GM12878 (cell line): ENCODE measurements around the gene GAS2. TPM values are rescaled to one million over a fixed set of nuclear protein-coding genes. Genes with fewer than 3 reads are reported as not detected.

Source experiments
- ATAC-seq: fragments of 200-7000 bp; cut with Tn5 transposase; 3 replicates; pipeline ENCODE4 v1.9.1; 2020; ENCODE audit warnings: mild to moderate bottlenecking, moderate library complexity
- BruUV-seq: library from RNA; stranded (reverse); fragments of 400-500 nt; replicated peaks from 2 replicates; lab custom pipeline; 2021; lab: Mats Ljungman, UMichigan
- CTCF ChIA-PET: fragments of 300-600 bp; sonication (Branson Sonifier 250); formaldehyde crosslinking; extraction: SDS; loops from one replicate; lab custom pipeline; 2021; ENCODE audit warnings: inconsistent platforms; lab: Yijun Ruan, JAX
- POLR2A ChIA-PET: fragments of 350-600 bp; formaldehyde crosslinking; extraction: SDS; loops from one replicate; lab custom pipeline; 2021; ENCODE audit warnings: inconsistent platforms; lab: Charles Lee
- RAD21 ChIA-PET: fragments of 300-600 bp; sonication (Branson Sonifier 250); formaldehyde crosslinking; loops from one replicate; lab custom pipeline; 2023; ENCODE audit warnings: antibody characterized with exemption; ENCODE audit not compliant: unreplicated experiment; lab: Charles Lee
- SMC1A ChIA-PET: fragments of 300-600 bp; sonication (Branson Sonifier 250); formaldehyde crosslinking; loops from one replicate; lab custom pipeline; 2023; ENCODE audit not compliant: unreplicated experiment, uncharacterized antibody; lab: Charles Lee
- DNase-seq: peaks from one replicate; pipeline ENCODE4 v3.0.0-alpha.2; 2011; ENCODE audit warnings: low read depth, low spot score
- FAIRE-seq: peaks from 3 replicates; lab custom pipeline; 2011; peaks lifted over from hg19 to GRCh38; lab: Jason Lieb, UNC
- H2AFZ ChIP-seq: 2 replicates; pipeline ENCODE4 v1.6.0; 2011; ENCODE audit warnings: low read depth, low read length, control low read depth; ENCODE audit not compliant: control insufficient read depth
- H3K27ac ChIP-seq: 2 replicates; pipeline ENCODE4 v1.5.1; 2011; ENCODE audit warnings: control low read depth; ENCODE audit not compliant: control insufficient read depth, insufficient read depth
- H3K27me3 ChIP-seq, 2 experiments: replicated peaks in 1 of 2; 2 replicates each; pipeline versions ENCODE4 v1.6.0 to v1.6.1; 2011; ENCODE audit warnings: low read length in 1 of 2; ENCODE audit not compliant: control insufficient read depth in 2 of 2, insufficient read depth in 2 of 2
- H3K36me3 ChIP-seq, 2 experiments: 2 replicates each; pipeline ENCODE4 v1.5.1; 2011; ENCODE audit warnings: low read length in 1 of 2; ENCODE audit not compliant: control insufficient read depth in 2 of 2, insufficient read depth in 2 of 2
- H3K4me1 ChIP-seq: 2 replicates; pipeline ENCODE4 v1.6.1; 2011; ENCODE audit warnings: mild to moderate bottlenecking, low read length, moderate library complexity, mixed read lengths; ENCODE audit not compliant: control insufficient read depth, insufficient read depth
- H3K4me2 ChIP-seq: 2 replicates; pipeline ENCODE4 v1.6.0; 2011; ENCODE audit warnings: control low read depth; ENCODE audit not compliant: control insufficient read depth, insufficient read depth
- H3K4me3 ChIP-seq: fragments of 200-600 bp; sonication (generic); 2 replicates; pipeline ENCODE4 v1.5.1; 2016
- H3K79me2 ChIP-seq: 2 replicates; pipeline ENCODE4 v1.6.0; 2011; ENCODE audit warnings: low read length; ENCODE audit not compliant: control insufficient read depth, insufficient read depth
- H3K9ac ChIP-seq: 2 replicates; pipeline ENCODE4 v1.8.0; 2011; ENCODE audit warnings: low read length, control low read depth, mixed read lengths; ENCODE audit not compliant: control insufficient read depth, insufficient read depth
- H3K9me3 ChIP-seq: replicated peaks from 3 replicates; pipeline ENCODE4 v1.5.1; 2011; ENCODE audit warnings: mild to moderate bottlenecking, low read length; ENCODE audit not compliant: control insufficient read depth, insufficient read depth
- H4K20me1 ChIP-seq: 2 replicates; pipeline ENCODE4 v1.6.0; 2011; ENCODE audit not compliant: control insufficient read depth, insufficient read depth
- CREB1 ChIP-seq: IDR thresholded peaks from 2 replicates; pipeline ENCODE4 v1.6.1; 2012; ENCODE audit warnings: low read depth, mild to moderate bottlenecking, inconsistent platforms
- DPF2 ChIP-seq: fragments of 450-650 bp; IDR thresholded peaks from 2 replicates; pipeline ENCODE4 v1.6.1; 2017; ENCODE audit warnings: mild to moderate bottlenecking
- EP300 ChIP-seq, 2 experiments: fragments of 150-350 bp in 1 of 2; IDR thresholded peaks; 2 replicates each; pipeline ENCODE4 v1.6.1; 2011 to 2012; ENCODE audit warnings: low read depth in 2 of 2, low read length in 2 of 2, borderline replicate concordance in 1 of 2, improper control_type of control experiment in 1 of 2, inconsistent platforms in 1 of 2; ENCODE audit not compliant: control insufficient read depth in 1 of 2
- HDGF ChIP-seq: fragments of 450-650 bp; IDR thresholded peaks from 2 replicates; pipeline ENCODE4 v1.6.1; 2016; ENCODE audit warnings: antibody characterized with exemption
- NRF1 ChIP-seq: conservative IDR thresholded peaks from 2 replicates; pipeline ENCODE4 v1.6.1; 2011; ENCODE audit warnings: mild to moderate bottlenecking, low read depth, low read length, improper control_type of control experiment
- PAX5 ChIP-seq: IDR thresholded peaks from 2 replicates; pipeline ENCODE4 v1.6.1; 2011; ENCODE audit warnings: low read depth, low read length, borderline replicate concordance
- RBBP5 ChIP-seq: fragments of 200-600 bp; sonication (generic); conservative IDR thresholded peaks from 2 replicates; pipeline ENCODE4 v1.6.1; 2016
- WRNIP1 ChIP-seq: IDR thresholded peaks from 2 replicates; pipeline ENCODE4 v1.6.1; 2011; ENCODE audit warnings: low read depth, low read length, improper control_type of control experiment, borderline replicate concordance
- ZBTB4 ChIP-seq: fragments of 450-650 bp; formaldehyde crosslinking; IDR thresholded peaks from 2 replicates; pipeline ENCODE4 v1.4.0; 2022; ENCODE audit warnings: mild to moderate bottlenecking, moderate library complexity
- WGBS: methylation state at CpG from one replicate; pipeline ENCODE4 v1.1.6; 2016; ENCODE audit warnings: low lambda C conversion rate; ENCODE audit not compliant: insufficient replicate concordance, insufficient coverage; ENCODE audit errors: missing lambda C conversion rate; 5-methylcytosine and 5-hydroxymethylcytosine counted together
- in situ Hi-C: fragments of 300-500 bp; cut with MboI; formaldehyde crosslinking; loops from 9 replicates; pipeline ENCODE4 v1.14.3; 2018; ENCODE audit warnings: mixed read lengths
- intact Hi-C: fragments of 100-400 bp; cut with micrococcal nuclease; formaldehyde crosslinking; loops from one replicate; pipeline ENCODE4 v1.14.2; 2022; ENCODE audit not compliant: unreplicated experiment
- polyA plus RNA-seq, 11 experiments: library from polyadenylated mRNA; depleted of rRNA in 4 of 11; unstranded in 6 of 11; stranded (reverse) in 5 of 11; fragments of >200 nt; fragmentation: Nextera tagmentation in 4 of 11; fragmentation: Illumina TruSeq in 1 of 11; extraction: Ambion mirVana in 4 of 11; extraction: Trizol in 1 of 11; gene quantifications; 1 replicate in 1 of 11; 2 replicates in 10 of 11; pipeline versions ENCODE4 v1.2.1 to v1.2.3, GENCODE V29; 2011 to 2016; ENCODE audit warnings: inconsistent platforms in 2 of 11, missing spikeins in 2 of 11, low read depth in 1 of 11
- total RNA-seq, 4 experiments: library from RNA; depleted of rRNA in 3 of 4; stranded (reverse); fragments of >200 nt in 3 of 4; fragmentation: Illumina TruSeq in 1 of 4; extraction: Trizol in 1 of 4; gene quantifications; 2 replicates each; pipeline versions ENCODE4 v1.2.1 to v1.2.3, GENCODE V29; 2013 to 2021

The GAS2 gene
- total and polyA plus RNA-seq, 10 of the 15 experiments (the other 5 are each of a cell fraction or from before 2014, with no cell fraction given): 16.4 to 81.4 (median 26.2) TPM

GRCh38 chr11:22832315-22833015 lies 166.1 kb downstream of the GAS2 start:
- BruUV-seq: no TSS peak

More at GRCh38 chr11:22832315-22833015, 166.1 kb downstream of the GAS2 start:
- Histone ChIP-seq H3K9ac (no peak overlapping the region), H3K4me3 (no peak overlapping the region), H3K9me3 (no peaks in the 10 kb centered on the region), H3K27me3 (no peaks in the 10 kb centered on the region), H3K27ac (no peak overlapping the region), H3K4me1 (no peaks in the 10 kb centered on the region), H3K36me3 (no peaks in the 10 kb centered on the region), H3K79me2 (peaks cover 13% of the 10 kb centered on the region), H3K4me2 (no peak overlapping the region), H2AFZ (no peak overlapping the region), H4K20me1 (no peaks in the 10 kb centered on the region)
- ChIA-PET SMC1A (interaction anchor here (0.6 kb wide), 1 partner anchor 499 kb away, joined by 3 read pairs; no protein-coding TSS in a partner anchor), CTCF (no interaction called here), POLR2A (no interaction called here), RAD21 (no interaction called here)
- 67% methylated on average over 3 of the region's 3 CpGs for WGBS
- no peak for ATAC-seq
- FAIRE-seq: no peak
- in situ Hi-C loops (no loop called here), intact Hi-C loops (no loop called here)
- DNase-seq: no peak
- TF ChIP-seq WRNIP1 (no peak), EP300 (IDR thresholded peaks at IDR 0.05; ENCODE audit: borderline replicate concordance in 1 of 2, control insufficient read depth in 1 of 2, low read depth in 2 of 2, low read length in 2 of 2) (no peak), CREB1 (no peak), DPF2 (no peak), NRF1 (no peak), RBBP5 (no peak), HDGF (no peak), PAX5 (no peak), ZBTB4 (CRISPR knock-in tag) (no peak)
